ENCODE data around the gene MEIS2. TPM values are rescaled to one million over a fixed set of nuclear protein-coding genes. Genes with fewer than 3 reads are reported as not detected.

Gene MEIS2
- total RNA-seq, 2 experiments from 2014 or later = 0.14 TPM; not detected in 1

- Mint-ChIP-seq H3K4me1 (ENCODE audit: low read depth) (no peaks in the 10 kb centered on the region), H3K27ac (no peak overlapping the region), H3K36me3 (ENCODE audit: low read depth) (no peaks in the 10 kb centered on the region), H3K9me3 (no peaks in the 10 kb centered on the region), H3K4me3 (no peak overlapping the region), H3K27me3 (peaks cover 5% of the 10 kb centered on the region)
- no peak for ATAC-seq
- intact Hi-C loops (cut with micrococcal nuclease) = no loop called here
- no peak for TF ChIP-seq CTCF (IDR thresholded peaks at IDR 0.05)
- DNase-seq = no peak
- CTCF ChIA-PET = interaction anchor here (1.3 kb wide), 1 partner anchor 11 kb away, joined by 3 read pairs; no protein-coding TSS in a partner anchor
- POLR2A ChIA-PET = interaction anchor here (0.7 kb wide), 1 partner anchor 1227 kb away, joined by 4 read pairs; no protein-coding TSS in a partner anchor
These were observed 20.6 kb downstream of the MEIS2 start for GRCh38 chr15:37079726-37080125.

GRCh38 chr15:37078566-37078965 is 21.8 kb downstream of the MEIS2 start:
- intact Hi-C loops (cut with micrococcal nuclease) = no loop called here
- ChIA-PET POLR2A (no interaction called here), CTCF (interaction anchor here (1.3 kb wide), 1 partner anchor 10 kb away, joined by 3 read pairs; no protein-coding TSS in a partner anchor)
- ATAC-seq = no peak
- no peaks in the 10 kb centered on the region for H3K36me3 Mint-ChIP-seq (ENCODE audit: low read depth)
- H3K27ac Mint-ChIP-seq = no peak overlapping the region
- H3K27me3 Mint-ChIP-seq = peaks cover 7% of the 10 kb centered on the region
- H3K4me1 Mint-ChIP-seq (ENCODE audit: low read depth) = no peaks in the 10 kb centered on the region
- TF ChIP-seq CTCF (IDR thresholded peaks at IDR 0.05) = no peak
- H3K9me3 Mint-ChIP-seq = no peaks in the 10 kb centered on the region
- no peak for DNase-seq
- H3K4me3 Mint-ChIP-seq = no peak overlapping the region

- CTCF ChIA-PET = no interaction called here
- H3K27ac Mint-ChIP-seq = no peak overlapping the region
- H3K27me3 Mint-ChIP-seq = peaks cover 7% of the 10 kb centered on the region
- ATAC-seq (no peak), DNase-seq (no peak)
- H3K4me1 Mint-ChIP-seq (ENCODE audit: low read depth) = no peaks in the 10 kb centered on the region
- H3K4me3 Mint-ChIP-seq = no peak overlapping the region
- POLR2A ChIA-PET = no interaction called here
- no peaks in the 10 kb centered on the region for H3K9me3 Mint-ChIP-seq
- intact Hi-C loops (cut with micrococcal nuclease) = no loop called here
- H3K36me3 Mint-ChIP-seq (ENCODE audit: low read depth) = no peaks in the 10 kb centered on the region
- TF ChIP-seq CTCF (IDR thresholded peaks at IDR 0.05) = no peak
These were observed 22.6 kb downstream of the MEIS2 start for GRCh38 chr15:37077623-37078351.

- no peaks in the 10 kb centered on the region for H3K9me3 Mint-ChIP-seq
These were observed 23.8 kb downstream of the MEIS2 start for GRCh38 chr15:37076543-37076942.

More at GRCh38 chr15:37076543-37076942, 23.8 kb downstream of the MEIS2 start:
- no peaks in the 10 kb centered on the region for H3K36me3 Mint-ChIP-seq (ENCODE audit: low read depth)
- H3K27me3 Mint-ChIP-seq = peaks cover 7% of the 10 kb centered on the region
- intact Hi-C loops (cut with micrococcal nuclease) = no loop called here
- H3K4me3 Mint-ChIP-seq = no peak overlapping the region
- ChIA-PET POLR2A (no interaction called here), CTCF (no interaction called here)
- DNase-seq (no peak), ATAC-seq (no peak)
- no peak for TF ChIP-seq CTCF (IDR thresholded peaks at IDR 0.05)
- no peak overlapping the region for H3K27ac Mint-ChIP-seq
- no peaks in the 10 kb centered on the region for H3K4me1 Mint-ChIP-seq (ENCODE audit: low read depth)

Measured in activated CD8-positive, alpha-beta T cell treated with anti-CD3 and anti-CD28 coated beads for 36 hours (primary cell).